ENCODE data around the gene SLC27A1. TPM values are rescaled to one million over a fixed set of nuclear protein-coding genes. Genes with fewer than 3 reads are reported as not detected.

SLC27A1 gene
- total and polyA plus RNA-seq, 2 experiments from 2014 or later: 30.1 to 40.4 TPM

DNA sequence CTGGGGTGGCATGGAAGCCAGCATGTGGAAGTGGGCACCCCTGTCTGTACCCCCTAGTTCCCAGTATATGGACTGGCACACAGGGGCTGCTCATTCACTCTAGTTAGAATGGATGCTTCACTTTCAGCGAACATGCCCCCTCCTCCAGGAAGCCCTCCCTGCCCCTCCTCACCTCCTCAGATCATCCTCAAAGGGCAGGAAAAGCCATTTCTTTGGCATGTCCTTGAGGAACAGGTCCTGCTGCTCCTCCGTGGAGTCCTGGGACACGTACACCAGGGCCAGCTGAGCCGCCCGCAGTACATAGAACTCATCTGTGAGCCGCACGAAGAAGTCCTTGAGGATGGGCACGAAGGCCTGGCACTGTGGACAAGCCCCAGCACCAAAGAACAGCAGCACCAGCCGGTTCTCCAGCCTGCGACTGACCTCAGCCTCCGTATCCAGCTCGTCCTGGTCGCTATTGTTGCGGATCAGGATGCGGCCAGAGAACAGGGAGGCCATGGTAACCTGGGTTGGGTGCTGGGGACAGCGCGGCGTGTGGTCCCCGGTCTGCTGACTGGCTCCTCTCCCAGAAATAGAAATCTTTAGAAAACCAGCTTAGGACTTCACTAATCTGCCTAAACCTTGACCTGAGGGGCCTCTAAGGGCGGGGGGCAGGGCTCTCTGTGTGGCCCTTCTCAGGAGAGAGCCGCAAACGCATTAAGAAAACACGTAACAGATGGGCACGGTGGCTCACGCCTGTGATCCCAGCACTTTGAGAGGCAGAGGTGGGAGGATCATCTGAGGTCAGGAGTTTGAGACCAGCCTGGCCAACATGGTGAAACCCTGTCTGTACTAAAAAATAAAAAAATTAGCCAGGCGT is 9.7 kb upstream of the SLC27A1 start, which contains the start of gene NXNL1:
Gene NXNL1 (minus strand): TSS at position 555 of the 859 bp plus-strand sequence. CDS start 57 bp downstream, at position 498.
- Histone ChIP-seq H3K4me1 (ENCODE audit: low read depth) (no peaks in the 10 kb centered on the region), H3K4me3 (no peak within 1 kb of the TSS), H3K27ac (no peak within 1 kb of the TSS), H3K27me3 (peaks cover 26% of the 10 kb centered on the region), H3K36me3 (no peaks in the 10 kb centered on the region), H3K9me3 (ENCODE audit: low read depth) (no peaks in the 10 kb centered on the region)
- TF ChIP-seq, protein P1, sequence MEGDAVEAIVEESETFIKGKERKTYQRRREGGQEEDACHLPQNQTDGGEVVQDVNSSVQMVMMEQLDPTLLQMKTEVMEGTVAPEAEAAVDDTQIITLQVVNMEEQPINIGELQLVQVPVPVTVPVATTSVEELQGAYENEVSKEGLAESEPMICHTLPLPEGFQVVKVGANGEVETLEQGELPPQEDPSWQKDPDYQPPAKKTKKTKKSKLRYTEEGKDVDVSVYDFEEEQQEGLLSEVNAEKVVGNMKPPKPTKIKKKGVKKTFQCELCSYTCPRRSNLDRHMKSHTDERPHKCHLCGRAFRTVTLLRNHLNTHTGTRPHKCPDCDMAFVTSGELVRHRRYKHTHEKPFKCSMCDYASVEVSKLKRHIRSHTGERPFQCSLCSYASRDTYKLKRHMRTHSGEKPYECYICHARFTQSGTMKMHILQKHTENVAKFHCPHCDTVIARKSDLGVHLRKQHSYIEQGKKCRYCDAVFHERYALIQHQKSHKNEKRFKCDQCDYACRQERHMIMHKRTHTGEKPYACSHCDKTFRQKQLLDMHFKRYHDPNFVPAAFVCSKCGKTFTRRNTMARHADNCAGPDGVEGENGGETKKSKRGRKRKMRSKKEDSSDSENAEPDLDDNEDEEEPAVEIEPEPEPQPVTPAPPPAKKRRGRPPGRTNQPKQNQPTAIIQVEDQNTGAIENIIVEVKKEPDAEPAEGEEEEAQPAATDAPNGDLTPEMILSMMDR (IDR thresholded peaks at IDR 0.05; ENCODE audit: low read depth, low read length): no peak
- DNase-seq (ENCODE audit: low read depth in 1 of 2, low spot score in 1 of 2): no peak

DNA sequence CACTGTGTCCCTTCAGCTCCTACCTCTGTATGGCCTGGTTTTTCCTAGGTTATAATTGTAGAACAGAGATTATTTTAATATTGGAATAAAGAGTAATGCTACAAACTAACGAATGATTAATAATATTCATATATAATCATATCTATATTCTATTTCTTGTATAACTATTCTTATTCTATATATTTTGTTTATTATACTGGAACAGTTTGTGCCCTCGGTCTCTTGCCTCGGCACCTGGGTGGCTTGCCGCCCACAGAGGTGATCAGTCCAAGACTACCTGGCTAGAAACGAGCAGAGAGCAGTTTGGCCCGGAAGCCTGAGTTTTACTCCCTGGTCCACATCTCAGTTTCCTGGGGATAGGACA is 3.9 kb upstream of the SLC27A1 start:
- Histone ChIP-seq H3K27ac (no peak overlapping the region), H3K36me3 (no peaks in the 10 kb centered on the region), H3K4me3 (no peak overlapping the region), H3K9me3 (ENCODE audit: low read depth) (no peaks in the 10 kb centered on the region), H3K27me3 (peaks cover 2% of the 10 kb centered on the region), H3K4me1 (ENCODE audit: low read depth) (peaks cover 9% of the 10 kb centered on the region)
- TF ChIP-seq, protein P1 (IDR thresholded peaks at IDR 0.05; ENCODE audit: low read depth, low read length): no peak
- no peak for DNase-seq (ENCODE audit: low read depth in 1 of 2, low spot score in 1 of 2)

DNA sequence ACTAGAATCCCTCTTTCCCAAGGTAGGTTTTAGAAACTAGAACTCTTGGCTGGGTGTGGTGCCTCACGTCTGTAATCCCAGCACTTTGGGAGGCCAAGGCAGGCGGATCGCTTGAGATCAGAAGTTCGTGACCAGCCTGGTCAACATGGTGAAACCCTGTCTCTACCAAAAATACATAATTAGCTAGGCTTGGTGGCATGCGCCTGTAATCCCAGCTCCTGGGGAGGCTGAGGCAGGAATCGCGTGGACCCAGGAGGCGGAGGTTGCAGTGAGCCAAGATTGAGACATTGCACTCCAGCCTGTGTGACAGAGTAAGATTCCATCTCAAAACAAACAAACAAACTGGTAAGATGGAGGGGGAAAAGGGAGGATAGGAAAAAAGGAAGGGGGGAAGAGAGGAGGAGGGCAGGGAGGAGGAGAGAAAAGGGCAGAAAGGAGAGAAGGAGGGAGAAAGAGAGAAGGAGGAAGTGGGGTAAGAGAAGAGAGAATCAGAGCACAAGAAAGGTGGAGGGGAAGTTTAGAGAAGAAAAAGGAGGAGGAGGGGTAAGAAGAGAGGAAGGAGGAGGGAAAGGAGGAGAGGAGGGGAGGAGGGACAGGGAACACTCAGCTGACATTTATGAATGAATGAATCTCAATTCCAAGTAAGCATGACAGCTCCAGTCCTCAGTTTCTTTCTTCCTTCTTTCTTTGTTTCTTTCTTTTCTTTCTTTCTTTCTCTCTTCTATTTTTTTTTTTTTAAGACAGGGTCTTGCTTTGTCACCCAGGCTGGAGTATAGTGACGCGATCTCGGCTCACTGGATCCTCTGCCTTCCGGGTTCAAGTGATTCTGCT is 2.6 kb upstream of the SLC27A1 start:
- Histone ChIP-seq H3K27me3 (peaks cover 2% of the 10 kb centered on the region), H3K4me3 (no peak overlapping the region), H3K27ac (no peak overlapping the region), H3K9me3 (ENCODE audit: low read depth) (no peaks in the 10 kb centered on the region), H3K4me1 (ENCODE audit: low read depth) (peaks cover 11% of the 10 kb centered on the region), H3K36me3 (no peaks in the 10 kb centered on the region)
- TF ChIP-seq, protein P1 (IDR thresholded peaks at IDR 0.05; ENCODE audit: low read depth, low read length): no peak
- no peak for DNase-seq (ENCODE audit: low read depth in 1 of 2, low spot score in 1 of 2)

DNA sequence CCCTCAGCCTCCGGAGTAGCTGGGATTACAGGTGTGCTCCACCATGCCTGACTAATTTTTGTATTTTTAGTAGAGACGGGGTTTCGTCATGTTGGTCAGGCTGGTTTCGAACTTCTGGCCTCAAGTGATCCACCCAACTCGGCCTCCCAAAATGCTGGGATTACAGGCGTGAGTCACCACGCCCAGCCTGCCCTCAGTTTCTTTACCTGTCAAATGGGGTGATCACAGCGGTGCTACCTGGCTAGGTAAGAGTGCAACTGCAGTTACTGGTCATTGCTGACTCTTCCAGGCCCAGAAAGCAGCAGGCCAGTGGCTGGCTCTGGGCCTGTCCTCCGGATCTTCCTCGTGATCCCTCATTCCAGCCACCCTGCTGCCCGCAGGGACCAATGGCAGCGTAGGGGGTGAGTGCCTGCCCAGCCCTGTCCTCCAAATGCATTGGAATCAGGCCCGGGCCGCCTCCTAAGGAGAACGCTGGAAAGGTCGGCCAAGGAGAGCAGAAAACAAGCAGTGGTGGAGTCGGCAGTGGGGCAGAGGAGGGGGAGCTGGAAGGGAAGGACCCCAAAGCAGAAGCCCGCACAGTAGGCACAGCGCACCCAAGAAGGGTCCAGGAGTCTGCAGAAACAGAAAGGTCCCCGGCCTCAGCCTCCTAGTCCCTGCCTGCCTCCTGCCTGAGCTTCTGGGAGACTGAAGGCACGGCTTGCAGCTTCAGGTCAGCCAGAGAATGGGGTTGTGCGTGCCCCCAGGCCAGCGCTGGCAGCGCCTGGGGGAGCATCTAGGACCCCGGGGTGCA is 1.8 kb upstream of the SLC27A1 start:
- no peaks in the 10 kb centered on the region for H3K9me3 ChIP-seq (ENCODE audit: low read depth)
- H3K36me3 ChIP-seq: no peaks in the 10 kb centered on the region
- H3K4me1 ChIP-seq (ENCODE audit: low read depth): peaks cover 11% of the 10 kb centered on the region
- DNase-seq (ENCODE audit: low read depth in 1 of 2, low spot score in 1 of 2): peak in 1 of 2 donors; percentile 40
- peaks cover 2% of the 10 kb centered on the region for H3K27me3 ChIP-seq
- H3K4me3 ChIP-seq: peak overlapping the region; percentile 74
- TF ChIP-seq, protein P1 (IDR thresholded peaks at IDR 0.05; ENCODE audit: low read depth, low read length): no peak
- H3K27ac ChIP-seq: peak overlapping the region; percentile 75

DNA sequence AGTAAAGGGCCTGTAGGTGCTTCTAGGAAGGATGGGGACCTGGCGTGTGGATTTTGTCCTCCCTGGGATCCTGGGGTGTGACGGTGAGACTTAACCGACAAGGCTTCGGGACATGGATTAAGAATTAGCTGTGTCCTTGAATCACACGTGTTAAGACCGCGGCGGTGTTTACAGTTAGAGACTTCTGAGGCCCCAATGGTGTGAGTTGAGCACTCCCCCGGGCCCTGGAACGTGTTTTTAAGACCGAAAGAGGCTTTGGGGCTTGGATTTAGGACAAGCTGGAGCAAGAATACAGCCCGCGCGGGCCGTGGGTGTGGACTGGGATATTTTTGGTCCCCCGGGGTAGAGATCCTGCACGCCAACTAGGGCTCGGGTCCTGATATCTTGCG is 1.2 kb upstream of the SLC27A1 start:
- H3K27me3 ChIP-seq: no peaks in the 10 kb centered on the region
- TF ChIP-seq, protein P1 (IDR thresholded peaks at IDR 0.05; ENCODE audit: low read depth, low read length): no peak
- peaks cover 11% of the 10 kb centered on the region for H3K4me1 ChIP-seq (ENCODE audit: low read depth)
- no peaks in the 10 kb centered on the region for H3K9me3 ChIP-seq (ENCODE audit: low read depth)
- H3K27ac ChIP-seq: peak overlapping the region; percentile 75
- DNase-seq (ENCODE audit: low read depth in 1 of 2, low spot score in 1 of 2): no peak
- H3K36me3 ChIP-seq: no peaks in the 10 kb centered on the region
- peak overlapping the region; percentile 74 for H3K4me3 ChIP-seq

Data from cardiac muscle cell (in vitro differentiated cells and primary cell).